ENCODE measurements around the gene OXCT1. TPM values are rescaled to one million over a fixed set of nuclear protein-coding genes. Genes with fewer than 3 reads are reported as not detected.

The OXCT1 gene
- total and polyA plus RNA-seq, 2 donors (not counting 3 experiments of a cell fraction or from before 2014, with no cell fraction given) = 12.8 to 37.4 TPM

GRCh38 chr5:41788941-41789368 is 81.3 kb downstream of the OXCT1 start:
- dilution Hi-C loops (cut with MboI; ENCODE audit: extremely low pct_ligation_motif_present, low sequenced_read_pairs) (no loop called here), intact Hi-C loops (cut with micrococcal nuclease) (loop anchor here (1.0 to 5.0 kb wide), 4 partner anchors 47 to 138 kb away; partner anchors contain the start of genes FBXO4 and RIMOC1)
- no peaks in the 10 kb centered on the region for H4K20me1 ChIP-seq (replicated peaks; ENCODE audit: control insufficient read depth, extremely low read depth, insufficient read depth, low read length)
- ChIA-PET POLR2A (no interaction called here), CTCF (interaction anchor here (1.0 to 1.4 kb wide), 5 partner anchors 9 to 93 kb away, joined by 3 to 4 read pairs (median 3); no protein-coding TSS in a partner anchor)
- DNase-seq (ENCODE audit: low read depth, low spot score) = peak; percentile 95
- H3K4me1 ChIP-seq (ENCODE audit: control insufficient read depth, extremely low read depth, insufficient read depth, low read length) = peaks cover 46% of the 10 kb centered on the region
- peak overlapping the region; percentile 67 for H3K9ac ChIP-seq (replicated peaks; ENCODE audit: extremely low read depth, insufficient read depth, low read length)
- H3K79me2 ChIP-seq (ENCODE audit: control insufficient read depth, insufficient read depth, low read length) = no peaks in the 10 kb centered on the region
- FAIRE-seq = peak; percentile 58
- H2AFZ ChIP-seq (ENCODE audit: low read depth, low read length) = no peak overlapping the region
- TF ChIP-seq JUN (IDR thresholded peaks at IDR 0.05; ENCODE audit: borderline replicate concordance, insufficient read depth, insufficient read length, low read depth) = peak; percentile 47
- TF ChIP-seq POLR2A (IDR thresholded peaks at IDR 0.05; ENCODE audit: low read depth, low read length) = no peak
- TF ChIP-seq FOS (IDR thresholded peaks at IDR 0.05; ENCODE audit: borderline replicate concordance, insufficient read depth, low read length) = peak; percentile 52
- H3K27me3 ChIP-seq (ENCODE audit: control insufficient read depth in 2 of 2, insufficient read depth in 2 of 2, low read length in 2 of 2) = no peaks in the 10 kb centered on the region
- no peaks in the 10 kb centered on the region for H3K9me3 ChIP-seq (replicated peaks; ENCODE audit: control insufficient read depth, insufficient read depth, low read length)
- no peaks in the 10 kb centered on the region for H3K9me1 ChIP-seq (replicated peaks; ENCODE audit: control insufficient read depth, extremely low read depth, insufficient read depth, low read length)
- H3K36me3 ChIP-seq (ENCODE audit: control insufficient read depth in 2 of 2, extremely low read depth in 1 of 2, insufficient read depth in 2 of 2, low read length in 2 of 2) = no peaks in the 10 kb centered on the region
- peak overlapping the region; percentile 81 for H3K27ac ChIP-seq (ENCODE audit: insufficient read depth, low read depth, low read length)
- H3K4me3 ChIP-seq (replicated peaks in 1 of 3; ENCODE audit: insufficient read depth in 1 of 3, low read depth in 1 of 3, low read length in 3 of 3) = peak overlapping the region in 1 of 3 experiments; percentile 14
- H3K4me2 ChIP-seq (ENCODE audit: insufficient read depth, low read length) = peak overlapping the region; percentile 62
- no TSS peak for BruUV-seq (replicated peaks)

- TF ChIP-seq FOS (IDR thresholded peaks at IDR 0.05; ENCODE audit: borderline replicate concordance, insufficient read depth, low read length) (no peak), EZH2 (IDR thresholded peaks at IDR 0.05; ENCODE audit: borderline replicate concordance, low read depth, low read length, severe bottlenecking) (no peak), CTCF (IDR thresholded peaks at IDR 0.05; ENCODE audit: extremely low read depth in 1 of 2, insufficient read depth in 1 of 2, low read depth in 1 of 2, low read length in 2 of 2) (no peak), MYC (IDR thresholded peaks at IDR 0.05; ENCODE audit: low read depth, low read length) (no peak), POLR2A (IDR thresholded peaks at IDR 0.05; ENCODE audit: low read depth, low read length) (no peak), JUN (IDR thresholded peaks at IDR 0.05; ENCODE audit: borderline replicate concordance, insufficient read depth, insufficient read length, low read depth) (no peak), MAX (IDR thresholded peaks at IDR 0.05; ENCODE audit: insufficient read depth, insufficient read length) (no peak), GATA2 (IDR thresholded peaks at IDR 0.05; ENCODE audit: insufficient read depth, insufficient read length, low read depth, low read length) (no peak), POLR2AphosphoS5 (IDR thresholded peaks at IDR 0.05; ENCODE audit: insufficient read depth, low read depth, low read length) (no peak)
- FAIRE-seq = no peak
- H3K4me2 ChIP-seq (ENCODE audit: insufficient read depth, low read length) = no peak overlapping the region
- no peaks in the 10 kb centered on the region for H3K9me1 ChIP-seq (replicated peaks; ENCODE audit: control insufficient read depth, extremely low read depth, insufficient read depth, low read length)
- no peak overlapping the region for H3K9ac ChIP-seq (replicated peaks; ENCODE audit: extremely low read depth, insufficient read depth, low read length)
- CTCF ChIA-PET = interaction anchor here (0.6 to 1.7 kb wide), 4 partner anchors 9 to 69 kb away, joined by 3 to 8 read pairs (median 4); no protein-coding TSS in a partner anchor
- no peaks in the 10 kb centered on the region for H3K27me3 ChIP-seq (ENCODE audit: control insufficient read depth in 2 of 2, insufficient read depth in 2 of 2, low read length in 2 of 2)
- H3K4me1 ChIP-seq (ENCODE audit: control insufficient read depth, extremely low read depth, insufficient read depth, low read length) = peaks cover 29% of the 10 kb centered on the region
- no peaks in the 10 kb centered on the region for H3K36me3 ChIP-seq (ENCODE audit: control insufficient read depth in 2 of 2, extremely low read depth in 1 of 2, insufficient read depth in 2 of 2, low read length in 2 of 2)
- intact Hi-C loops (cut with micrococcal nuclease) (loop anchor here (5.0 kb wide), 1 partner anchor 140 kb away; the partner anchor contains the start of gene FBXO4), dilution Hi-C loops (cut with MboI; ENCODE audit: extremely low pct_ligation_motif_present, low sequenced_read_pairs) (no loop called here)
- H3K9me3 ChIP-seq (replicated peaks; ENCODE audit: control insufficient read depth, insufficient read depth, low read length) = no peaks in the 10 kb centered on the region
- H3K79me2 ChIP-seq (ENCODE audit: control insufficient read depth, insufficient read depth, low read length) = no peaks in the 10 kb centered on the region
- DNase-seq (ENCODE audit: low read depth, low spot score) = peak; percentile 29
- H3K4me3 ChIP-seq (replicated peaks in 1 of 3; ENCODE audit: insufficient read depth in 1 of 3, low read depth in 1 of 3, low read length in 3 of 3) = no peak overlapping the region
- BruUV-seq (replicated peaks) = no TSS peak
- H4K20me1 ChIP-seq (replicated peaks; ENCODE audit: control insufficient read depth, extremely low read depth, insufficient read depth, low read length) = no peaks in the 10 kb centered on the region
- no peak overlapping the region for H3K27ac ChIP-seq (ENCODE audit: insufficient read depth, low read depth, low read length)
- H2AFZ ChIP-seq (ENCODE audit: low read depth, low read length) = no peak overlapping the region
- POLR2A ChIA-PET = no interaction called here
Measured at GRCh38 chr5:41787265-41787664, 83.0 kb downstream of the OXCT1 start.
